GM21528 (cell line): ENCODE measurements around the gene DDX50.
"Not testable (repeated sequence)": the region's sequence is repeated elsewhere in the genome, so short reads cannot be mapped to it uniquely, and the experiment has no call there.

Experiments used
- ATAC-seq: cut with Tn5 transposase; IDR thresholded peaks from one replicate; pipeline ENCODE4 v1.9.1; 2021; ENCODE audit warnings: mild to moderate bottlenecking, moderate library complexity; ENCODE audit not compliant: unreplicated experiment, low FRiP score

Gene DDX50, protein sequence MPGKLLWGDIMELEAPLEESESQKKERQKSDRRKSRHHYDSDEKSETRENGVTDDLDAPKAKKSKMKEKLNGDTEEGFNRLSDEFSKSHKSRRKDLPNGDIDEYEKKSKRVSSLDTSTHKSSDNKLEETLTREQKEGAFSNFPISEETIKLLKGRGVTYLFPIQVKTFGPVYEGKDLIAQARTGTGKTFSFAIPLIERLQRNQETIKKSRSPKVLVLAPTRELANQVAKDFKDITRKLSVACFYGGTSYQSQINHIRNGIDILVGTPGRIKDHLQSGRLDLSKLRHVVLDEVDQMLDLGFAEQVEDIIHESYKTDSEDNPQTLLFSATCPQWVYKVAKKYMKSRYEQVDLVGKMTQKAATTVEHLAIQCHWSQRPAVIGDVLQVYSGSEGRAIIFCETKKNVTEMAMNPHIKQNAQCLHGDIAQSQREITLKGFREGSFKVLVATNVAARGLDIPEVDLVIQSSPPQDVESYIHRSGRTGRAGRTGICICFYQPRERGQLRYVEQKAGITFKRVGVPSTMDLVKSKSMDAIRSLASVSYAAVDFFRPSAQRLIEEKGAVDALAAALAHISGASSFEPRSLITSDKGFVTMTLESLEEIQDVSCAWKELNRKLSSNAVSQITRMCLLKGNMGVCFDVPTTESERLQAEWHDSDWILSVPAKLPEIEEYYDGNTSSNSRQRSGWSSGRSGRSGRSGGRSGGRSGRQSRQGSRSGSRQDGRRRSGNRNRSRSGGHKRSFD

DNA sequence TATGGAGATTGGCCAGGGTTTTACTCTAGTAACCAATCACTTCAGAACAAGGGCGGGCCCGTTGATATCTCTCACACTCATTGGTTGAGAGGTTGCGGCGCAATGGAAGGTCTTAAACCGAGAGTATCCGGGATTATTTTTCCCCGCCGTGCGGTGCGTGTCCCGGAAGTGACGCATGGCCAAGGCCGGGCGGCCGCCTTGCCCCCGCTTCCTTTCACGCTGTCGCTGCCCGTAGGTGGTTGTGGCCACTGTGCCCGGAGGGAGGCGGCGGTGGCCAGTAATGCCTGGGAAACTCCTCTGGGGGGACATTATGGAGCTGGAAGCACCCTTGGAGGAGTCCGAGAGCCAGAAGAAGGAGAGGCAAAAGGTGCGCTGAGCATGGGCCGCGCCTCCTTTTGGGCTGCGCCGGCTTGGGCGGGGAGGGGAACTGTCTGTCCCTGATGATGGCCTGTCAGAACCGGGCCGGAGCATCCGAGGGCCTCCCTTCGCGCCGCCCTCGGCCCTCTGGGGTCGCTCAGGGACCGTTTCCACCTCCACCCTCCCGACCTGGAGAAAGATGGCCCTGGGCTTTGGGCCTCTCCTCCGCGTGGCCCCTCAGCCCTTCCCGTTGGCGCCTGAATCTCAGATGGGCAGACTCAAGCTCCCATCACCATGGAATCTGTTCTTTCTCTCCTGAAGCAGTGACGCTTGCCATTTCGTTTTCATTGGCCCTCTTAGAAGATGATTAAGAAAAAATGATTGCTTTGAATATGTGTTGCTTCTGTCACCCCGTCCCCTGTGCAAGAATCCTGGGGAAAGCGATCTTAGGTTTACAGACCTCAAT, at the start of gene DDX50:
DDX50 (plus strand) TSS at position 211 of the 823 bp plus-strand sequence; CDS start at position 281, 70 bp downstream.
- peak; percentile 96 for ATAC-seq

DNA sequence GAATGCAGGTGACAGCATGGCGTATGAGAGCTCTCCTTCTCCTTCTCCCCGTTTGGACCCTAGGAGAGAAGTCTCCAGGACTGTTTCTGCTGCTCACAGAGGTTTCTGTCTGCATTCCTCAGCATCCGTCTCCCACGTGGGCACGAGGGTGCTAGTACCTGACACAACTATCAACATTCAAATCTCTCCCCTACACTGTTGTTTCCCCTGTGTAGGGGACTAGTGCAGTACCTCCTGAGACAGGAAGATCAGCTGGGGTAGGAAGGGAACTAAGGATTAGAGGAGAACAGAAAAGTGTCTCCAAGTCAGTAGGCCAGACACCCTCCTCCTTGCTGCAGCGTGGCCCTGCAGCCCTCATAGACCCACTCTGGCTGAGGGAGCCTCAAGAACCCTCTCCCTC, 44.8 kb upstream of the DDX50 start:
- no peak for ATAC-seq

DNA sequence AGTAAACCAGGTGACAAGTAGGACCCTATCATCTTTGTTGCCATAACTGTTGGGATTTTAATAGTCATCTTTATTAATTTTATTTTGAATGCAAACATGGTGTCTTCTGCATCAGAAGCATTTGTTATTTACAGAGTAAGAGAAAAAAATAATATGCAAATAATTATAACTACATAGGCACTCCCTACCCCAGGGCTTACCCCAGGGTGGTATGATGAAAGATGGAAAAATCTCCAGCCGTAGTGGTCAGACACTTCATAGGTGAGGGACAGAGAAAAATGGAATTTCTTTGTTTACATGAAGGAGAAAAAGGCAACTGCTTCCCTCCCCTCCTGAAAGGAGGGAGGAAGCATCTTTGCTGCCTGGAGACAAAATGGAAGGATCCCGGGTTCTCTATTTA, 44.1 kb upstream of the DDX50 start:
- ATAC-seq, result no peak

DNA sequence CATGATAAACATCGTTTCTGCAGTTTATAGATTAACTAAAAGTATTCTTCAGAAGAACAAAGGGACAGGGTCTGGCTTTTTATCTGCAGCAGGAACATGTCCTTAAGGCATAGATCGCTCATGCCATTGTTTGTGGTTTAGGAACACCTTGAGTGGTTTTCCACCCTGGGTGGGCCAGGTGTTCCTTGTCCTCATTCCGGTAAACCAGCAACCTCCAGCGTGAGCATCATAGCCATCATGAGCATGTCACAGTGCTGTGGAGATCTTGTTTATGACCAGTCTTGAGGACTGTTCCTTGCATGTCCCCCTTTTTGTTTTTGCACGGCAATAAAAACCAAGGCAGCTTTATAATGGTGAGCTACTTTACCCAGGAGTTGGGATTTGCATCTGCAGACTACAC, 39.9 kb upstream of the DDX50 start:
- no peak for ATAC-seq

GRCh38 chr10:68864611-68865010, 36.5 kb upstream of the DDX50 start:
- ATAC-seq, result no peak

DNA sequence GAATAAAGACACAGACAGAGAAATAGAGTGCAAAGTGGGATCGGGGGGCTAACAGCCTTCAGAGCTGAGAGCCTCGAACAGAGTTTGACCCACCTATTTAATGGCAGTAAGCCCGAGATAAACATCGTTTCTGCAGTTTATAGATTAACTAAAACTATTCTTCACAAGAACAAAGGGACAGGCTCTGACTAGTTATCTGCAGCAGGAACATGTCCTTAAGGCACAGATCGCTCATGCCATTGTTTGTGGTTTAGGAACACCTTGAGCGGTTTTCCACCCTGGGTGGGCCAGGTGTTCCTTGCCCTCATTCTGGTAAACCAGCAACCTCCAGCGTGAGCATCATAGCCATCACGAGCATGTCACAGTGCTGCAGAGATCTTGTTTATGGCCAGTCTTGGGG, 32.9 kb upstream of the DDX50 start:
- not testable (repeated sequence) for ATAC-seq

DNA sequence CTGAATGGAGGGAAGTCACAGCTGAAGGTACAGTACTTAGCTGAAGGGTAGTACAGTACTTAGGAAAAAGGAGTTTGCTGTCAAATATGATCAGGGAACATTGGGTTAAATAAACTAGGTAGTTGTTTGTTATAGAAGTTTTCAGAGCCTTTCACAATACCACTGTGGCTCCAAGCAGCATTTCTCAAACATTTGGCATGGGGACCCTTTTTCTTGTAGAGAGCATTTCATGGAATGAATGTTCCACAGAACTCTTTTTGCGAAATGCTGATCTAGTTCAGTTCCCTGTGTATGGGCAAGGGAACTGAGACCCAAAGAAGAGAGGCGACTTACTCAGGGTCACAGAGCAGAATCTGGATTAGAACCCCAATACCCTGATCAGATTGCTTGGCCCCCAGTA, 31.5 kb upstream of the DDX50 start:
- ATAC-seq, result no peak

- no peak for ATAC-seq
Measured at GRCh38 chr10:68870061-68870460, 31.1 kb upstream of the DDX50 start.

DNA sequence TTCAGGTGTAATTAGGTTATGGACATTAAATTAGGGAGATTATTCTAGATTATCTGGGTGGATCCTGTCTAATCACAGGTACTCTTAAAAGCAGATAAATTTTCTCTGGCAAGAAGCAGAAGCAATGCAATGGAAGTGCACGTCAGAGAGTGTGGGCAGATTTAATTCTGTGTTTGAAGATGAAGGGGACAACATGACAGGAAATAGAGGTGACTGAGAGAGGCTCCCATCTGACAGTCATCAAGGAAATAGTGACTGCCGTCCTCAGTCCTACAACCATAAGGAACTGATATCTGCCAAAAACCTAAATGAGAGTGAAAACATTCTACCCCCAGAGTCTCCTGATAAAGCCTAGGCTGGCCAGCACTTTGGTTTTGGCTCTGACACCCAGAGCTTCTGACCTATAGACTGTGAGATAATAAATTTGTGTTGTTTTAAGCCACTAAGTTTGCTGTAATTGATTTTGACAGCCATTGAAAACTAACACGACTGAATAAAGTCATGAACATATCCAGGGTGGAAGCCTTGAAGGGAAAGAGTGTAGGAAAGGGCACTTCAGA, 30.5 kb upstream of the DDX50 start:
- ATAC-seq, result no peak

DNA sequence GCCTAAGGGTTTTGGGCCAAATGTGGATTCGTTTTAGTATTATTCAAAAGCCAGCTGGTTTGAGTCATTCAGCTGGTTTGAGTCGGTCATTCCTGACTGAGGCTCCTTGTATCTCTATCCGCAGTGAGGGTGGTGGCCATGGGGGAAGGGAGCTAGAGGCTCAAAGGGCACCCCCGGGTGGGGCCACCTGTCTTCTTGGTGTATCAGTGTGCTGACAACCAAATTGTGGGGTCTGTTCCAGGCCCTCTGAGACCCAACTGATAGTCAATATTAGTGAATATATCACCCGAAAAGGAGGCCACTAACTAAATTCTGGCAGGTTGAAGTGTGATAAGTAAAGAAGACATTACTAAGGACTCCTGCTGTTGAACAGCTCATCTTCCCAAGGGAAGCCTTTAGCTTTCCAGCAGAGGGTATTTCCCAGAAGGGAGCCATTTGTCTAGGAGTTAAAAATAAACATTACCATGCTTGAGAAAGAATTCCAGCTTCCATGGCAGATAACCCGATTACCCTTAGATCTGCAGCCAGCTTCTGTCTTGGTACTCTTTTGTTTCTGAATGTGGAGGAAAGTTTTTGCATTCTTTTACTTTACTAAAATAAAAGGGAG, 29.9 kb upstream of the DDX50 start:
- no peak for ATAC-seq

DNA sequence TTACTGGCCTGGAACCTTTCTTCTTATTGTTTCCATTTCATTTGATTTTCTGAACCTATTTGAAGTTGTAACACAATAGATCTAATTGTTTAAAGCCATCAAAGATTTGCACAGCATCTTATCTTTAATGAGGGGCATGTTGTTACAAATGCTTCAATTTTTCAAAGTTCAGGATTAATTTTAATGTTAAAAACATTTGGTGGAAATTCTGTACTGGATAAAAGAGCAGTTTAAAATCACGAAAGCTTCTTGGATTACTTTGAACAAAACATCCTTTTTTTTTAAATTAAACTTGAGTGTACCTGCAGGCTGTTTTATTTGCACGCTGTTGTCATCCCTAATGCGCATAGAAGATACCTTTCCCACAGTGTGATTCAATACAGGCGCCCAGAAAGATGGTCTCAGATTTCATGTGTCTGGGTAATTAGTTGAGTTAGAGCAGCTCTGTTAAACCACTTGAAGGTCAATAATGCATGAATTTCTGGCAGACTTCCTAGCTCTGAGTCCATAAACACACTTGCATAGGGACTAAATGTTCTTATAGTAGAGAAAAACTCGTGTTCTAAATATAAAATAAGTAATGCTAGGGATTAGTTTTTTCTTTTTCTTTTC, 29.3 kb upstream of the DDX50 start:
- ATAC-seq, result no peak

- ATAC-seq, result no peak
Measured at GRCh38 chr10:68876246-68877138, 24.6 kb upstream of the DDX50 start.

- no peak for ATAC-seq
Measured at GRCh38 chr10:68877482-68878110, 23.5 kb upstream of the DDX50 start.

- ATAC-seq, result no peak
Measured at GRCh38 chr10:68878496-68878895, 22.6 kb upstream of the DDX50 start.

GRCh38 chr10:68879628-68880027, 21.5 kb upstream of the DDX50 start:
- ATAC-seq, result no peak

GRCh38 chr10:68880181-68880580, 20.9 kb upstream of the DDX50 start:
- no peak for ATAC-seq

- no peak for ATAC-seq
Measured at GRCh38 chr10:68895041-68895440, 6.1 kb upstream of the DDX50 start.

DNA sequence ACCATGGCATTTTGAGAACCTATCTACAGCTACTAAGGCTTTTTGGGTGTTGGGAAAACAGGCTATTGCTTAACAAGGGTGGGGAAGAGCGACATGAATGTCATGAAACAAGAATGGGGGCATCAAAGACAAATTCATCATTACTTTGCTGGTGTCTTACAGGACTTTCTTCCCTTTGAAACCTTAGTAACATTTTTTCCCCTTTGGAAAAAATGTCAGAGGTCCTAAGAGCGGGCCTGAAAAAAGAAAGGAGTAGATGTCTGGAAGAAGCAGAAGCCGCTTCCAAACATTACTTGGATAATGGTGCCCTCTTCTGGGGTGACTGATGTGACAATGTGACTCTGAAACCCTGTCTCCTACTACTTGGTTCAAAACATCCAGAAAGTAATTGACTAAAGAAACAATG, 3.8 kb upstream of the DDX50 start:
- no peak for ATAC-seq
